ENCODE measurements around the gene TTC39A.

The TTC39A gene

DNA sequence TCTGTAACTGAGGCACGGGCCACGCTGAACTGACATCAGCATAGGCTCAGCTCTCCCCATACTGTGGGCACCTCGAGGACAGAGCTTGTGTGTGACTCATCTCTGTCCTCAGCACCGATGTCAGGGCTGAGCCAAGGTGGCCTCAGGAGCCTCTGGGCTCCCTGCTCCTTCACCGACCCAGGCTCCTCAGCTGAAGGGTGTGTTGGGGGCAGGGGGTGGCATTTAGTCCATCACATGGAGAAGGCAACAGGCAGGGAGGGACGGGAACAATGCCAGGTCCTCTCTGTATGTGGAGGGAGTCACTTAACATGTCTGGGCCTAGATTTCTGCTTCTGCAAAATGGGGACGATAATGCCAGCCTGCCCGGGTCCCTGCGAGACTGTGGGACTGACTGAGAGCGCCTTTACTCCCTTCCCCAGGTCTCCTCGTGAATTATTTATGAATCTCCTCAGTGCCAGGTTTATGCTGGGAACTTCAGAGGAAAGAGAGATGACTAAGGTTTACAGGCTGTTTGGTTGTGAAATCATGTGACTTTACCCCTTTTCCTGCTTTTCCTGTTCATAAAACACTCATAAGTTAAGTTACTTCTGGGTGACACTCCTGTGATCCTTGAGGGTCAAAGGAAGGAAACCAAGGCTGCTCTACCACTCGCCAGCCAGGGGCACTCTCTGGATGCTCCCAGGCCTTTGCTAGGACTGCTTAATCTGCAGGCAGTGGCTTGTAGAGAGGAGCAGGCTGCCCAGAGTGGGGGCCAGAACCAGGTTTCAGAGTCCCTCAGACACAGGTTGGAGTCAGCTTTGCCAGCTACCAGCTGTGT lies 16.2 kb downstream of the TTC39A start:
- DNase-seq = peak; percentile 34

DNA sequence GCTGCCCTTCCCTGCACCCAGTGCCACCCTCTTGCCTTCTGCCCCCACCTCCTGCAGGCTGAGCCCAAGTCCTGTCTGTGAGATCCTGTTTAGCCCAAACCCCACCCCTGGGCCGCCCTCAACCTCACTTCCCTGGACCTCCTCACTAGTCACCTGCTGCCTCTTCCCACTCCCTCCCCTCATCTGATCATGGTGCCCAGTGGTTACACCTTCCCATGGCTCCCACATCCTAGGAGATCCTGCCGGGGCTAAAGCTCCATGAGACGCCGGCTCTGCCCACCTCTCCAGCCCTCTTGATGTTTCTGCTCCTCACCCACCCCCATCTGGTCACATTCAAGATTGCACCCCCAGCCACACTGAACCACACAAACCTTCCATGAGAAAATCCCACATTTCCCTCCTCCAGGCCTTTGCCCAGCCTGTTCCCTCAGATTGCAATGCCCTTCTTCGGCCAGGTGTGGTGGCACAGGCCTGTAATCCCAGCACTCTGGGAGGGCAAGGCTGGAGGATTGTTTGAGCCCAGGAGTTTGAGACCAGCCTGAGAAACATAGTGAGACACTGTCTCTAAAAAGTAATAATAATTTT lies 17.0 kb downstream of the TTC39A start:
- no peak for DNase-seq

DNA sequence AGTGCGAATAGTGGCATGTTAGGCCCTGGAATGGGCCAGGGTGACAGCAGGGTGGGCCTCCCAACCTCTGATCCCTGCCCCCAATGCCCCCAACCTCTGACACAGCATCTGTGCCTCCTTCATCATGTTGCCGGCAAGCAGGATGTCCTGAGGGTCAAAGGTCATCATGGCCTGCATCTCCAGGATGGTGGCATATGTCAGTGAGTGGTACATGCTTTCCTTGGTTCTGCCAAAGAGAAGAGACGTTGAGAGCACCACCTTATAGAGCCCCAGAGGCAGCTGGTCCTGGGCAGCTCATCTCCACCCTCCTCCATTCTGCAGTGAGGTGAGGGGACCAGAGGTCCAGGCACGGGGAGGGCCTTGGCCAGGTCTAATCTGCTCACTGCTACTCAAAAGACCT lies 17.6 kb downstream of the TTC39A start:
- no peak for DNase-seq

DNA sequence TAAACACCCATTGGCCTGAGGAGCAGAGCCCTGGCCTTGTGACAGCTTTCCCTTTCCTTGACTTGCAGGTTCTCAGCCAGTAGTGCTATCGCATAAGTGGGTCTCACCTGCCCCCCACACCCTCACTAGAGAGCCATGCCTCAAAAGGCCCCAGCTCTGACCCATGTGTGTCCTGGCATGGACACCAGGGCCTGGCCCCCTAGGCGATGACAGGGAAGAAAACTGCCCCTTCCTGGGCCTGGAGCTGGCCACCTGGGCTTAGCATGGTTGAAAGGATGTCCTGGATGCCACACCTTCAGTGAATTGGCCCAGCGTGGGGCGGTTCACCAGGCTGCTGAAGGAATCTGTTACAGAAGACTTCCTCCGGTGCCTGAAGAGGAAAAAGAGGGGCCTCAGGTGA lies 18.5 kb downstream of the TTC39A start:
- no peak for DNase-seq

DNA sequence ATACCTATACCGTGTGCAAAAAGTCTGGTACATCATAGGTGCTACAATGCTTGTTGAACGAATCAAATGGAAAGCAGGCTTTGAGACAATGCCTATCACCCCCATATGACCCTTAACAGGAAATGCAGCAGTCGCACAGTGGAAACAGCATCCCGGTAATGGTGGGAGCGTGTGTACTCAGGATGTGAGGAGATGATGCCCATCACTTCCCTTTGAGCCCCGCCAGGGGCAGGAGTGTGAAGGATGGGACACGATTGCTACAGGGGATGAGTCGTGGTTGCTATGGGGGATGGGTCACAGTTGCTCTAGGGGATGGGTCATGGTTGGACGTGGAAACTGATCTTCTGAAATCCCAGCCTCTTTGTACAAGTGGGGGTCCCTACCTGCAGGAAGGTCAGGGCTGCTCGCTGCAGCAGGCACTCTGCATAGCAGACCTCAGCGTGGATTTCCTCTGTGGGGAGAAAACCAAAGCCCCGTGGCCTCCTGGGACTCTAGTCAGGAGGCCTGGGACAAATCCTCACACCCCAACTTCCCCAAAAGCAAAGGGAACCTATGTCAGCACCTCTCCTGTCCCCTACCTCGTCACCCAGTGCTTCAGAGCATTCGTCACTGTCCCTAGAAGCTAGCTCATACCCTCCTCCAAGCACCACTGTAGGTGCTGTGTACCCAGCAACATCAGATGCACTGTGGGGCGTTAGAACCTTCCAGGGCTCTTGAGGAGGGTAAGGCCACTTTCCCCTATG lies 19.3 kb downstream of the TTC39A start:
- DNase-seq = no peak

DNA sequence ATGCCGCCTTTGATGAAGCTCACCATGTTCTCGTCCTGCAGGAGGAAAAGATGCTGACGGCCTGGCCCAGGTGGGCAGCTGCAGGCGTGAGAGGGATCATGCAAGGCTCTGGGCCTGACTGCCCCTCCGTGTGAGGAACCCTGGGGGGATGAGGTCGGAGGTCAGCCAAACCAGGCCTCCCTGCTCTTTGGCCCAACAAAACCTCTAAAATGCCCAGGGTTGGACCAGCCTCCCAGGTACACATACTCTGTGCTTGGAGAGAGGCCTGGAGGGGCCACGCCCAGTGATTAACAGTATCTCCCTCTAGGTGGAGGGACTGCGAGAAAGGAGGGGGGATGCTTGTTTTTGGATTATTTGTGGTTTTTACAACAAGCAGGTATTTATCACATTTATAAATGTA lies 21.1 kb downstream of the TTC39A start:
- no peak for DNase-seq

DNA sequence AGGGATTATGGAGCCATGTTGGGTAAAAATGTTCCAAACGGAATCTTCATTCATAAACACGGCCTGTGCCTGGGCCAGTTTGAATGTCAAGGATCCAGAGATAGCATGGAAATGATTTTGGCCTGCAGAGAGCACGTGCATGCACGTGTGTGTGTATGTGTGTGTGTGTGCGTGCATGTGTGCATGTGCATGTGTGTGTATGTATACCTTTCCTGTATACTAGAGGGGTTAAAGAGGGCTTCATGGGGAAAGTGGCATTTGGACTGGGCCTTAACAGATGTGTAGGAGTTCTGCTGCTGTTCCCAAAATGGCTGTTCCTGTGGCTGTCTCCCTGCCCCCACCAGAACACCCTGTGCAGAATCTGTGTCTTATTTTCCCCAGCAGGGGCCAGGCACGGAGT lies 21.7 kb downstream of the TTC39A start:
- no peak for DNase-seq

DNA sequence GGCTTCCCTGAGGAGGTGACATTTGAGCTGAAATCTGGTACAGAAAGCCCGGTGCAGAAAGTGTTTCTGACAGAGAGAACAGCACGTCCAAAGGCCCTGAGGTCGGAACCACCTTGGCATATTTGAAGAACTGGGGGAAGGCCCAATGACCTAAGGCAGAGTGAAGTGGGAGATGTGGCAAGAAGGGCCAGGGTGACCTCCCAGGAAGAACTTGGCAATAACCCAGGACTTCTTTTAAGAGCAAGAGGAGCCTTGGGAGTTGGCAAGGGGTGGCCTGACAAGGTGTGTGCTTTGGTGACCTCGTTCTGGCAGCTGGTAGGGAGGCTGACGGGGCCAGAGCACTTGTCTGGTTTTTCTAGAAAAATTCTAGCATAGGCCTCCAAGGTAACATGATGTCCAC lies 23.4 kb downstream of the TTC39A start:
- DNase-seq = no peak

DNA sequence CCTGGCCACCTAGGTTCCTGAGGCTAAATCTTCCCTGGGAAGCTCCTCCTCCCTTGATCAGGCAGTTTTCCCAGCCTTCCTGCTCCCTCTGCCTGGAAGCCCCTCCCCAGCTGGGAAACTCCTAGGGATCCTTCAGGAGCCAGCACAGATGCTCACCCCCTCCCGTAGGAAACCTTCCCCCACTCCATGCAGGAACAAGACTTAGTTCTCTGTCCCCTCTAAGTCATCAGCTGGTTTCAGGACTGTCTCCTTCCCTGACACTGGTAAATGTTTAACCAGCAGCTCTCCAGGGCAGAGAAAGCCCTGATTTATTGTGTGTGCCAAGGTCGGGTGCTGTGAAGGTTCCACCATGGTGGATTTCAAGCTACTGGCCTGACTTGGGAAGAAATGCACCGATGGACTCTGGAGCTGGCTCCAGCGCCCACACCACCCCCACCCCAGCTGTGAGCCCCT lies 25.0 kb downstream of the TTC39A start:
- no peak for DNase-seq

DNA sequence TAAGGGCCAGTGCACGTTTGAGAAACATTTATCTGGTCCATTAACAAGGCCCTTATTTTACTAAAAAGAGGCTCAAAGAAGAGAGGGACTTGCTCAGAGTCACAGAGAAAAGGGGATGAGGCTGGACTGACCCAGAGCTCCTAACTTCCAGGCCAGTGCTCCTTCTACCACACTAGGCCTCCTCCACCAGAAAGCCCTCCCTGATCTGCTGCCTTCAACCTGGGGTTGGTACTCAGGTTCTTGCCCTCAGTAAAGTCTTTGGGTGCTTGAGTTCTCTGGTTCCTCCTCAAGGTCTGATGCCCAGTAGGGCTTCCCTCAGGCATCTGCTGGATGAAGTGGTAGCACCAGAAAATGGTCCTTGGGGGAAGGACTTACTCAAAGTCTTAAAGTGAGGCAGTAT lies 26.0 kb downstream of the TTC39A start:
- no peak for DNase-seq

DNA sequence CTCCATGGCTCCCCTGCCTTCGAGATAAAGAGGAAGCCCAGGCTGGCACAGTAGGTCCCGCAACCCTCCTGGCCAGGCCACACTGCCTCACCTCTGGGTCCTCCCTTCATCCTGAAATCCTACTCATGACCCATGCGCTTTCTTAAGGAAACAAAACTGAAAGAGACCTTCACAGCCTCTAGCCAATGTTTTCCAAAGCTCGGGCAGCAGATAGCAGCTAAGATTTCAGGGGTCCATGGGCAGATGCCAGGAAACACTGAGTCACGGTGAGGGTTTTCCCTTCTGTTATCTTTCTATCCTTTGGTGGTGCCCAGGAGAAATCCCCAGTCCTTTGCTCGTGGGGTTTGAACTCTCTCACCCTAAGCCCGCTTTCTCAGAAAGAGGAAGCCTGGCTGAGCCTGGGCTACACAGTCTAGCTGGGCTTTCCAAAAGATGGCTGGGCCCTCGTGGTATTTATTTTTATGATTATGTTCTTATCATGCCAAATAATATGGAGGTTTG lies 26.6 kb downstream of the TTC39A start:
- DNase-seq = no peak

DNA sequence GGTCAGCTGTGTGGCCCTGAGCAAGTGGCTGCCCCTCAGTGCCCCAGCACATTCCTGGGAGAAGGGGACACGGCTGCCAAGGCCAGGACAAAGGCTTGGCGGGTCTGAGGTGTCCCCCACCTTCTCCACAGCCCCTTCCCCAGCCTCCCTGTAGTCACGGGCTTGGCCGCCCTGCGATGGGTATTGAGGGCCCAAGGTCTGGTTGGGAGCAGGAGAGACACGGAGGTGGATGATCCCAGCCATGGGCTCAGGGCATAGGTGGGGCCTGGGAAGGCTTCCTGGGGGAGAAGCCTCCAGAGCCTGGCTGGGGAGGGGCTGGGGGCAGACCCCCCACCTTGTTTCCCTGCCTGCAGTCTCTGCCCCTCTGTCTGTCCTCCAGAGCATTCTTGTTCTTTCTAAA lies 27.0 kb downstream of the TTC39A start:
- DNase-seq = no peak

DNA sequence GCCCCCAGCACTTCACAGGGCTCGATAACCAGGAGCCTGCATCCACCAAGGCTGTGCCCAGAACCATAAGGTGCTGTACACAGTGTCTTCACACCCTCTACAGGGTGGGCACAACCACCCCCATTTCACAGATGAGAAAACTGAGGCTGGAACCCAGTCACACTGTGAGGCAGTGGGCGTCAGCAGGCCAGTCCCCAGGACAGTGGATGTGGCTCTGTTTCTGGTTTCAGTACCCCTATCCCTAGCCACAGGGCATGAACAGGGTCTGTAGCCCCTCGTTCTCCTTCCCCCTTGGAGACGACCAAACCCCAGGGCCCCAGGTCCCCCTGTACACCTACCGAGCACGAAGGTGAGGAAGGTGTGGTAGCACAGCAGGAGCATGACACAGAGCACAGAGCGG lies 27.6 kb downstream of the TTC39A start:
- DNase-seq = no peak

DNA sequence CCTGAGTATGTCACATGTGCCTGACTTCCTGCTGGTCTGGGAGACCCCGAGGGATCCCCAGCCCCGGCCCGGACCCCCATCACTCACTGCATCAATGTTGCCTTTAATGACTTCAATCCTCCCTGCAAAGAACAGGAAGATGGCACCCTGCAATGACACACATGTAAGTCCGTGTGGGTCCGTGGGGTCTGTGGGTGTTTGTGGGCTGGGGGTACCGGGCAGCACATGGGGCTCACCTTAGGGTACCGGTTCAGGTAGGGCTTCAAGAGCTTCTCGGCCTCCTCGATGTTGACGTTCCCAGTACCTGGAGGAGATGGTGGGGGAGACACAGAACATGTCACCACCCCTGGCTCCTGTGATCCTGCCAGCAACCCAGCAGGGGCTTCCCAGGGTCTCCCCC lies 28.1 kb downstream of the TTC39A start:
- no peak for DNase-seq

DNA sequence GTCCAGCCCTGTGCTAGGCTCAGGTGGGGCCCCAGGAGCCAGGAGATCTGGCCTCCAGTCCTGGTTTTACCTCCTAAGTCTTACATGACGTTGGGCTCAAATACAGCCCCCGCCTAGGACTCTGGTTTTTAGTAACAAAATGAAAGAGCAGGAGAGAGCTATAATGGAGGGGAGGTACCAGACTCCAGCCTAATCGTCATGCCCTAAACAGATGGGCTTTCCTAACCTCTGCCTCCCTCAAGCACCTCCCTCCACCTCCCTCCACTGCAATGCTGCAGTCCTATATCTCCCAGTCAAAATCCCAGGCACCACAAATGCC lies 28.6 kb downstream of the TTC39A start:
- DNase-seq = peak; percentile 55

DNA sequence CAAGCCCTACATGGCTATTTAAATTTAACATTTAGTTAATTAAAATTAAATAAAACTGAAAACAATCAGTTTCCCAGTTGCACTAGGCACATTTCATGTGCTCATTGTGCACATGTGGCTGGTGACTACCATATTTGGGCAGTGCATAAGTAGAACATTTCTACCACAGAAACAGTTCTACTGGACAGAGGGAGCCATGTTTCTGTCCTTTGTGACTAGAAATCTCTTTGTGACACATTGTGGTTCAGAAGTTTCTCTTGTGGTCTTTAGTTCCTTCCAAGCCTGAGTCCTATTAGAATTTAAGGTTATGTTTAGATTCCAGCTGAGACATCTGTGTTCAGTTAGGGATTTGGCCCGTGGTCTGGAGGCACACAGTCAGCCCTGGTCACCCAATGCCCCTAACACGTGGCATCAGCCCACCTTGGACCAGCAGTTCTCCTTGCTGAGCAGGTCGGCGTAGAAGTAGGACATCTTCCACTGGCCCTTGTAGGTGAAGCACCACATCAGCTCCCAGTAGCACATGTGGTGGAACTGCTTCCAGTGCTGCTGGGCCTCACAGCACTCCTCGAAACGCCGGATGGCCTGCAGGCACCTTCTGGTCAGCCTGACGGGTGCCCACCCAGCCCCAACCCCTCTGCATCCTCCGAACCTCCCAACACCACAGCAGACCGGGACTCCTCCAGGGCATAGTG lies 29.1 kb downstream of the TTC39A start:
- no peak for DNase-seq

DNA sequence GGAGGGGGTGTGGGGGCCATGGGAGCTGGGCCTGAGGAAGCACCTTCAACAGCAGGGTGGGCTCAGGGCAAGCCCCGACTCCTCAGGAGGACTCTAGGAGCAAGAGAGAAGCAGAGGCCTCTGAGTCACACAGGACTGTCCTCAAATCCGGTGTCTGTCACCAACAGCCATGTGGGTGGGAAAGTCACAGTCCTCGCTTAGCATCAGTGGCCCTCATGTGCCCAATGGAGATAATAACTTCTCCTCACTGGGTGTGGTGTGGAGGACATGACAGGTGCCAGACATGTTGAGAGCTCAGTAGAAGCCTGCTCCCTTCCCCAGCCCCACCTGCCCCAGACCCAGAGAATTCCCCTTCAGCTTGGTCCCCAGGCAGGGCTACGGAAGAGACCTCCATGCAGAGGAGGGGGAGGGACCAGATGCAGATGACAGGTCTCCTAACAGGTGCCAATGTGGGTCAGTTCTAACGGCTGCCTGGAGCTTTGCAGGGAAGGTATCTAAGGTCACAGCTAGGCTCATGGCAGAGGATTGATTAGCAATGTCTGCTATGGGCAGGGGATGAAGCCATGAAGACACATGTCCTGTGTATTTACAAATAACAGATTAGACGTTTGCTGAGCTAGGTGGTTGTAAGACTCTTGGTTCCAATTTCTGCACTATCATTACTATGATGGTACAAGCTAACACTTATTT lies 30.2 kb downstream of the TTC39A start:
- no peak for DNase-seq

DNA sequence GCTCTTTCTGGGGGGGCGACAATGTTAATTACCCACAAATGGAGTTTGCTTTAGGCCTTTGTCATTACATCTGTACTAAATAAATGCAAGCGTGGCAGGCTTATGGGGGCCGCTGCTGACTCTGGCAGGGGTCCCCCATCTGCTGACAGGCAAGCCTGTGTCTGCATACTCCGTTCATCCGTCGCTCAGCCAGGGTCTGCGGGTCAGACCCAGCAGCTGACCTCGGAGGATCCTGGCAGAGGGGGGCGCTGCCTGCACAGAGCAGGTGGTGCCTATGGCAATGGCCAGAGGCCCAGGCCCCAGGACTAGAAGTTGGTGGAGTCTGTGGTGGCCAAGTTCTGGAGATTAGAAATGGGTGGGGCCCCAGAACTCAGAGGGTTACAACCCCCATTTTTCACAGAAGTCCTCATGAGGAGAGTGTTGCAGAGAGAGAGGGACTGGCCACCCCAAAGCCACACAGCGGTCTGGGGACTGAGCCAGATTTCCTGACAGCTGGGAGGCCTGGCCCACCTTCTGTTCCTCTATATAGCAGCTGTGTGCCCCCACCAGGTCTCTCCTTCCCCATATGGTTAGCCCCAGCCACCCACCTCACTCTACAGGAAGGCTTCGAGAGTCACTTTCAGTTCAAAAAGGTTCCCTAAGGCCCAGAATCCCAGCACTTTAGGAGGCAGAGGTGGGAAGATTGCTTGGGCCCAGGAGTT lies 31.0 kb downstream of the TTC39A start:
- DNase-seq = no peak

DNA sequence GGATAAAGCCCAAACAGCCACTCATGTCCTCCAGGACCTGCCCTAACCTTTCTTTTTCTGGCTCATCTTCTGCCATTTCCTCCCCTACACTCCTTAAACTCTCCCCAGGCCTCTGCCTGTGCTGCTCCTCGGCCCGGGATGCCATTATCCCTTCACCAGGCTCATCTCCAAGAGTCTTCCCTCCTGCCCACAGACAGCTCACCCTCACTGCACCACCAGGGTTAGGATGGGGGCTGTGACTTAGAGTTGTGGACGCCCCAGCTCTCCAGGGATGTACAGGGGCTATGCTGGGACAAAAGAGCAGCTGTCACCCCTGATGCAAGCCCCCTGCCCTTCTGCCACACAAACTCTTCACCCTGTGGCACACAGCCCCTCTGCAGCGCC lies 32.0 kb downstream of the TTC39A start:
- no peak for DNase-seq

DNA sequence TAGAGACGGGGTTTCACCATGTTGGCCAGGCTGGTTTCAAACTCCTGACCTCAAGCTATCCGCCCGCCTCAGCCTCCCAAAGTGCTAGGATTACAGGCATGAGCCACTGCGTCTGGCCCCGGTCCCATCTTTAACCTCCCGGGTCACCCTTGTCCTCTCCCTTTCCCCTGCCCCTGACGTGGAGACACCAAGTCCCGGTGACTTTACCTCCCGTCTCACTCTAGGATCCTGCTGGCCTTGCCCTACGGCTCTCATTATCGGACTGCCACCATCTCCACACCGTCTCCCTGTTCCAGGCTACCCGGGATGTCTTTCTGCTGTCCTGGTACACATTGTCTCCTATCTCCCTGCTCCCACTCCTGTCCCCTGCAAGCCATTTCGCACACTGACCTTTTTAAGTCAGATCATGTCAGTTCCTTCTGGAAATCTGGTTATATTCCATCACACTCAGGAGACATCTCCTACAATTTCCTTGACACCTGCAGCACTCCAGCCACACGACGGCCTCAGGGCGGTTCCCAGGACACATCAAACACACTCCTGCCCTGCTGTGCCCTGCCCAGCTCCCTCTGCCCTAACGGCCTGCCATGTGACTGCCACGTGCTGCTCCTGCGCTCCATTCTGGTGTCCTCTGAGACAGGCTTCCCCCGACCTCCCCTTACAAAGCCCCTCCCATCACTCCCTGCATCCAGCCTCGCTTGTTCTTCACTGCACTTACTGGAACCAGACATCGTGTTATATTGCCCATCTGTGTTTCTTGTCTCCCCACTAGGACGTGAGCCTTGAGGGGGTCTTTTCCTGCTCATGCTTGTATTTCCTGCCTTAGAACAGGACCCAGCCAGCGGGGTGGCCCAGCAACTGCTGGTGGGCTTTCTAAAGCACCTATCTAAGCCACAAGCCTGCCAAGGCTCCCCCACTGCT lies 32.7 kb downstream of the TTC39A start:
- no peak for DNase-seq
